ENCODE results near the gene HOXA9.

GRCh38 chr7:27175626-27176523 lies 10.5 kb upstream of the HOXA9 start:
- no peak for TF ChIP-seq CTCF (IDR thresholded peaks at IDR 0.05; ENCODE audit: insufficient read depth, low read depth, low read length)
- TF ChIP-seq EZH2 (IDR thresholded peaks at IDR 0.05; ENCODE audit: insufficient read depth, low read length), result peak; percentile 71

Data from astrocyte (in vitro differentiated cells and primary cell).